ENCODE measurements around the gene GADD45GIP1.

DNA sequence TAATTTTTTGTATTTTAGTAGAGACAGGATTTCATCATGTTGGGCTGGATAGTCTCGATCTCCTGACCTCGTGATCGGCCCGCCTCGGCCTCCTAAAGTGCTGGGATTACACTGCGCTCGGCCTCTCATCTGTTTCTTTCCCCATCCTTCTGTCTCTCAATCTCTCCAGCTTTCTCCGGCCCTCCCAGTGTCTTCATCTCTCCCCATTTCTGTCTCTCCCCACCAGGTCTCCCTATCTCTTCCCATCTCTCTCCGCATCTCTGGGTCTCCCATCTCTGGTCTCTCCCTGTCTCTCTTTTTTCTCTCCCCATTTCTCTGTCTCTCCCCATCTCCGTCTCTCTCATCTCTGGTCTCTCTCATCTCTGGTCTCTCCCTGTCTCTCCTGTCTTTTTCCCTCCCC lies 26.1 kb upstream of the GADD45GIP1 start:
- TF ChIP-seq, protein P1, sequence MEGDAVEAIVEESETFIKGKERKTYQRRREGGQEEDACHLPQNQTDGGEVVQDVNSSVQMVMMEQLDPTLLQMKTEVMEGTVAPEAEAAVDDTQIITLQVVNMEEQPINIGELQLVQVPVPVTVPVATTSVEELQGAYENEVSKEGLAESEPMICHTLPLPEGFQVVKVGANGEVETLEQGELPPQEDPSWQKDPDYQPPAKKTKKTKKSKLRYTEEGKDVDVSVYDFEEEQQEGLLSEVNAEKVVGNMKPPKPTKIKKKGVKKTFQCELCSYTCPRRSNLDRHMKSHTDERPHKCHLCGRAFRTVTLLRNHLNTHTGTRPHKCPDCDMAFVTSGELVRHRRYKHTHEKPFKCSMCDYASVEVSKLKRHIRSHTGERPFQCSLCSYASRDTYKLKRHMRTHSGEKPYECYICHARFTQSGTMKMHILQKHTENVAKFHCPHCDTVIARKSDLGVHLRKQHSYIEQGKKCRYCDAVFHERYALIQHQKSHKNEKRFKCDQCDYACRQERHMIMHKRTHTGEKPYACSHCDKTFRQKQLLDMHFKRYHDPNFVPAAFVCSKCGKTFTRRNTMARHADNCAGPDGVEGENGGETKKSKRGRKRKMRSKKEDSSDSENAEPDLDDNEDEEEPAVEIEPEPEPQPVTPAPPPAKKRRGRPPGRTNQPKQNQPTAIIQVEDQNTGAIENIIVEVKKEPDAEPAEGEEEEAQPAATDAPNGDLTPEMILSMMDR (IDR thresholded peaks at IDR 0.05), result no peak
- TF ChIP-seq POLR2A (IDR thresholded peaks at IDR 0.05), result no peak
